ENCODE data around the gene TNP1. TPM values are rescaled to one million over a fixed set of nuclear protein-coding genes. Genes with fewer than 3 reads are reported as not detected.
A peak's percentile ranks its signal among the peaks of the same experiment; 100 is the strongest.

The TNP1 gene
- polyA plus RNA-seq, 4 donors, result not detected

DNA sequence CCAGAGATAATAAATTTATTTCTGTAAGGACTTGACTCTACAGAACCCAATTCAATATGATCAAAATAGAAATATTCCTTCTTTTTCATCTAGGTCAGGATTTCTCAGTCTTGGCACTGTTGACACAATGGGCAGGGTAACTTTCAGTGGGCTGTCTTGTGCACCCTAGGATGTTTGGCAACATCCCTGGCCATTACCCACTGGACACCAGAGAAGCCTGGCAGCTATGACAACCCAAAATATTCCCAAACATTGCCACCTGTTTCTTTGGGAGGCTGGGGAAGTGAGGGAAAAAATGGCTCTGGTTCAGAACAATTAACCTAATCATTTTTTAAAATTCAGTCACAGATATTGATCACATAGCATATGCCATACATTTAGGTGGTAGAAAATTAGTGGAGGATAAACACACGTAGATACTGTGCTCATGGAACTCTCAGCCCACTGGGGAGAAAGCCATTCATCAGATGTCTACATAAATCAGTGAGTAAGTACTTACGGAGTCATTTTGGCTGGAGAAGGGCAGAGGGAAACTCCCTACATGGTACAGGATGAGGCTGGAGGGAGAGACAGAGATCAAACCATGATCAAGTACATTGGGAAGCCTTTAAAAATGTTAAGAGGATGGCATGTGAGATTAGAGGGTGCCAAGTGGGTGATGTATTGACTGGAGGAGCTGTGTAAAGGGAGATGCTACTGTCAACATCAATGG is 718 bp upstream of the TNP1 start:
- no peak for FAIRE-seq
- 70 to 80% (median 72%) methylated on average over 2 of the region's 2 CpGs for WGBS, 3 donors
- H3K4me1 ChIP-seq (ENCODE audit: control insufficient read depth in 3 of 3, insufficient read depth in 2 of 3, low read depth in 1 of 3, low read length in 2 of 3), result peaks cover 0 to 38% (median 0%) of the 10 kb centered on the region in 3 donors

DNA sequence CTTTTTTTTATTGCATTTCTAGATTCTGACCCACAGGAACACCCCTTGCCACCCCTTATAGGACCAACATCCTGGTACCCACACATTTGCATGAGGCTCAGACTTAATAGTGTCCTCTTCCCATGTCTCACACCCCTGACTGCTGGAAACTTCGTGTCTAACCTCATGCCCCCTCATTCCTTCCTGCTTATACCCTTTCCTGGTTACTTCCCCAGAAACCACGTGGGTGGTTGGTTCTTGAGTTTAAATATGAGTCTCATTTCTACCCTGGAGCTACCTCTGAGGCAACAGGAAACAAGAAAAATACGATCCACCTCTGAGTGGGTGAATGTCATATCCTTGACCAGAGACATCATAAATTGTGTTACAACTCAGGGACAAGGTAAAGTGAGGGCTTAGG is 1.6 kb downstream of the TNP1 start:
- H3K4me3 ChIP-seq (ENCODE audit: low read depth in 1 of 3, low read length in 3 of 3), result no peak overlapping the region
- H3K4me1 ChIP-seq (ENCODE audit: control insufficient read depth in 3 of 3, insufficient read depth in 2 of 3, low read depth in 1 of 3, low read length in 2 of 3), result peaks cover 0 to 27% (median 0%) of the 10 kb centered on the region in 3 donors
- no peaks in the 10 kb centered on the region for H3K36me3 ChIP-seq (ENCODE audit: control insufficient read depth in 3 of 3, insufficient read depth in 2 of 3, low read depth in 1 of 3, low read length in 3 of 3)
- FAIRE-seq (no peak), DNase-seq (no peak)
- H3K9me3 ChIP-seq (ENCODE audit: control insufficient read depth in 2 of 2, insufficient read depth in 1 of 2, low read depth in 1 of 2, low read length in 1 of 2), result no peaks in the 10 kb centered on the region
- H3K27ac ChIP-seq (ENCODE audit: low read depth in 1 of 3, low read length in 2 of 3), result no peak overlapping the region
- WGBS, 3 donors, result 54 to 58% (median 57%) methylated on average over 3 of the region's 3 CpGs
- no peaks in the 10 kb centered on the region for H3K27me3 ChIP-seq (ENCODE audit: control insufficient read depth in 3 of 3, insufficient read depth in 3 of 3, low read length in 3 of 3)

More for the DNA sequence above, 718 bp upstream of the TNP1 start:
- Histone ChIP-seq H3K9me3 (ENCODE audit: control insufficient read depth in 2 of 2, insufficient read depth in 1 of 2, low read depth in 1 of 2, low read length in 1 of 2) (no peaks in the 10 kb centered on the region), H3K27ac (ENCODE audit: low read depth in 1 of 3, low read length in 2 of 3) (no peak overlapping the region), H3K4me3 (ENCODE audit: low read depth in 1 of 3, low read length in 3 of 3) (no peak overlapping the region), H3K27me3 (ENCODE audit: control insufficient read depth in 3 of 3, insufficient read depth in 3 of 3, low read length in 3 of 3) (no peaks in the 10 kb centered on the region), H3K36me3 (ENCODE audit: control insufficient read depth in 3 of 3, insufficient read depth in 2 of 3, low read depth in 1 of 3, low read length in 3 of 3) (no peaks in the 10 kb centered on the region)
- DNase-seq, result no peak

DNA sequence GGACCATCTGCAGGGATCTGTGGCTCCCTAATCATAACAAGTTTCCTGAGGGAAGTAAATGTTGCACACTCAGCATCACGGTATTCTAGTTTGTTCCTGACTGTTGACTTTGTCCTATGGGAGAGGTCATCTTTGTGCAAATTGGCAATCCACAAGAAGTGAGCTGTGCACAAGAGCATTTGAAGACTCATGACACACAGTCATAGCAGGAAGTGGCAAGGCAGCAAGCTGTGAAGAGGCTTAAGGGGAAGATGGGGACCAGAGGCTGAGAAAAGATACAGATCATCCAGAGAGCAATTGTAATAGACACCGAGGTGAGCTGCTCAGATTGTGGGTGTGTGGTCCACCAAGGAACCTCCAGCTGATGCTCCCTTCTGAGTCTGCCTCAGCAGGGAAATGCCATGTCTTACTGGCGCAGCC is 2.7 kb downstream of the TNP1 start:
- Histone ChIP-seq H3K9me3 (ENCODE audit: control insufficient read depth in 2 of 2, insufficient read depth in 1 of 2, low read depth in 1 of 2, low read length in 1 of 2) (no peaks in the 10 kb centered on the region), H3K4me1 (ENCODE audit: control insufficient read depth in 3 of 3, insufficient read depth in 2 of 3, low read depth in 1 of 3, low read length in 2 of 3) (peaks cover 0 to 26% (median 0%) of the 10 kb centered on the region in 3 donors), H3K36me3 (ENCODE audit: control insufficient read depth in 3 of 3, insufficient read depth in 2 of 3, low read depth in 1 of 3, low read length in 3 of 3) (no peaks in the 10 kb centered on the region), H3K27me3 (ENCODE audit: control insufficient read depth in 3 of 3, insufficient read depth in 3 of 3, low read length in 3 of 3) (no peaks in the 10 kb centered on the region), H3K27ac (ENCODE audit: low read depth in 1 of 3, low read length in 2 of 3) (peak overlapping the region in 1 of 3 donors; percentile 69), H3K4me3 (ENCODE audit: low read depth in 1 of 3, low read length in 3 of 3) (no peak overlapping the region)
- no peak for FAIRE-seq
- peak; percentile 29 to 80 for DNase-seq
- 52 to 67% (median 58%) methylated on average over 3 of the region's 3 CpGs for WGBS, 3 donors

DNA sequence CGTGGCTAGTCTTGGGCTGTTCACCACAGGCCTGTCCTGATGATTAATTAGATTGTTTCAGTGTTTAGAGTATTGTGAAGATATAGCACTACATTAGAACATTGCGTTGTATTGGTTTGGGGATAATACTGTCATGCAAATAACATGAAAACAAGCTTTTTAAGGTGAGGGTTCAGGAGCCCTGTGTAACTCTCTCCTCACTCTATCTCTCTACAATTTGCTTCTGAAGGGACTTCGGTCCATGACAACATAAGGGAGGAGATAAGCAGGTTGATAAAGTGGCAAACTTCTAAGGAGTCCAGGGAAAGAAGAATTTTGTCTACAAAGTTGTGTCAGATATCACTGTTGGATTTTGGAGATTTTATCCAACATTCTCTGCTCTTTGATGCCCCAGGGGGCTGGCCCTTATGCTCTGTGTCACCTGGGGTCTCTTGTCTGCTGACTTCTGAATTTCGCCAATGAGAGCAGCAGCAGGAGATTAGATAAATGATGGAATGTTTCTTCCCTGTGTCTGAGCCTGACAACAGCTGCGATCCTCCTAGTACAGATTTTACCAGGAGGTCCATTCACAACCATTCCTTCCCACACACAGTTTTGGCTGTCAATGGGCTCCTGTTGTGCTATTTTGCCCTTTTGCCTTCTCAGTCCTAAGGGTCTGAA is 3.3 kb downstream of the TNP1 start:
- Histone ChIP-seq H3K4me1 (ENCODE audit: control insufficient read depth in 3 of 3, insufficient read depth in 2 of 3, low read depth in 1 of 3, low read length in 2 of 3) (peaks cover 0 to 28% (median 0%) of the 10 kb centered on the region in 3 donors), H3K36me3 (ENCODE audit: control insufficient read depth in 3 of 3, insufficient read depth in 2 of 3, low read depth in 1 of 3, low read length in 3 of 3) (no peaks in the 10 kb centered on the region), H3K9me3 (ENCODE audit: control insufficient read depth in 2 of 2, insufficient read depth in 1 of 2, low read depth in 1 of 2, low read length in 1 of 2) (no peaks in the 10 kb centered on the region), H3K4me3 (ENCODE audit: low read depth in 1 of 3, low read length in 3 of 3) (no peak overlapping the region), H3K27me3 (ENCODE audit: control insufficient read depth in 3 of 3, insufficient read depth in 3 of 3, low read length in 3 of 3) (no peaks in the 10 kb centered on the region), H3K27ac (ENCODE audit: low read depth in 1 of 3, low read length in 2 of 3) (peak overlapping the region in 1 of 3 donors; percentile 69)
- no peak for FAIRE-seq
- whole genome bisulfite sequencing, 3 donors, result 37 to 62% (median 39%) methylated on average over 5 of the region's 5 CpGs
- DNase-seq, result peak; percentile 25 to 70

DNA sequence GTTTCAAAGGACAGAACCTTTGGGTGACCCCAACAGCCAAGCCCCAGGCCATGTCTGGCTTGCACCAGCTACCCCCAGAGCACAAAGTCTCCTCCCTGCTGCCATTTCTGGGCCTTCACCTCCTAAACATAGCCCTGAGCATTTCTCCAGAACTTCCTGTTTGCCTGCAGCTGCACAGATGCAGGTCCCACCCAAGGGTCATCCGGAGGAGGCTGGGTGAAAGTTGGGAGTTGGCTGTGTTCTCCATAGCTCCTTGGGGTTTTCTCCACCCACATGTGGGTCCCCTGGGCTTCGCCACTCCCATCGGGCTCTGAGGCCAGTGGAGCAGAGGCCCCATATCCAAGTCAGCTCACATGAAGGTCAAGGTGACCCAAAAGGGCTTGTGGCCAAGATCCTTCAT is 4.3 kb downstream of the TNP1 start:
- no peaks in the 10 kb centered on the region for H3K27me3 ChIP-seq (ENCODE audit: control insufficient read depth in 3 of 3, insufficient read depth in 3 of 3, low read length in 3 of 3)
- FAIRE-seq (no peak), DNase-seq (no peak)
- no peak overlapping the region for H3K27ac ChIP-seq (ENCODE audit: low read depth in 1 of 3, low read length in 2 of 3)
- no peak overlapping the region for H3K4me3 ChIP-seq (ENCODE audit: low read depth in 1 of 3, low read length in 3 of 3)
- no peaks in the 10 kb centered on the region for H3K9me3 ChIP-seq (ENCODE audit: control insufficient read depth in 2 of 2, insufficient read depth in 1 of 2, low read depth in 1 of 2, low read length in 1 of 2)
- 82 to 88% (median 84%) methylated on average over 3 of the region's 3 CpGs for WGBS, 3 donors
- H3K36me3 ChIP-seq (ENCODE audit: control insufficient read depth in 3 of 3, insufficient read depth in 2 of 3, low read depth in 1 of 3, low read length in 3 of 3), result no peaks in the 10 kb centered on the region
- peaks cover 0 to 32% (median 0%) of the 10 kb centered on the region in 3 donors for H3K4me1 ChIP-seq (ENCODE audit: control insufficient read depth in 3 of 3, insufficient read depth in 2 of 3, low read depth in 1 of 3, low read length in 2 of 3)

DNA sequence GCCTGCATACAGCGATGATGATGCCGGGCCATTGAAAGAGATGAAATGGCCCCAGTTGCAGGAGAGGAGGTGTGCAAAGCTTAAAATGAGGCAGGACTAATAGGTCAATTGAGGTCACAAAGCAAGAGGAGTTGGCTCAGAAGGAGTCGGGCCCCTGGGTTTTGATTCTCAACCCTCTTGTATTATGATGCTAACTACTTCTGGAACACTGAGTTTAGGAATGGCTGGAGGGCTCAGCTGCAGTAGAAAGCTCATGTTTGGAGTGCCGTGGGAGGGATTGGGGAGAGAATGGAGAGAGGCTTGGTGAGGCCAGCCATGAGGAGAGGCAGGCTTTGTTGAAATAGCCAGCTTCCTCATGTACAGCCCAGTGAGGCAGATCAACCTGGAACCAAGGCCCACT is 4.8 kb downstream of the TNP1 start:
- DNase-seq (no peak), FAIRE-seq (no peak)
- 95 to 99% (median 96%) methylated on average over 4 of the region's 4 CpGs for WGBS, 3 donors

DNA sequence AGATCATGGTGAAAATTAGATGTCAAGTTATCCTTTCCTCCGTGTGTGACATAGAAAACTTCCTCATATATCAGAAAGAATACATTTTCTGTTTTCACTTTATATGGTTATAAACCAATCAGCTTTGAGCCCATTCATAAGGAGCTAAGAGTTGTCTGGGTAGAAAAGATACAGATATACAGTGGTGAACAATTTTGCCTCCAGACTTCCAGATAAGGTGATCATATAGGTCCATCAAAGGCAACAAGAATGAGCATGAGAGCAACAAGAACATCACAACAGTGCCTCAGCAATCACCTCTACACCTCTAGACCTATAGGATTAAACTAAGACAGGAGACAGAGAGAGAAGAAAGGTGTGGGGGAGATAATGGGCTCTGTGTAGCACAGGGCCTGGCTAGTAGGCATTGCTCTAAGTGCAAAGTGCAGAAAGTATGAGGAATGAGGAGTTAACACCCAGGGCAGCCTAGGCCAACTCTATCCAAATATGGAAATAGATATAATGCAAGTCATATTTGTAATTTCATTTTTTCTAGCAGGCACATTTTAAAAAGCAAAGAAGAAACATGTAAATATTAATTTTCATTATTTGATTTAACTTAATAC is 8.3 kb downstream of the TNP1 start:
- DNase-seq (peak in 1 of 2 donors; percentile 61), FAIRE-seq (no peak)
- Histone ChIP-seq H3K9me3 (ENCODE audit: control insufficient read depth in 2 of 2, insufficient read depth in 1 of 2, low read depth in 1 of 2, low read length in 1 of 2) (no peaks in the 10 kb centered on the region), H3K4me3 (ENCODE audit: low read depth in 1 of 3, low read length in 3 of 3) (no peak overlapping the region), H3K27ac (ENCODE audit: low read depth in 1 of 3, low read length in 2 of 3) (peak overlapping the region in 1 of 3 donors; percentile 52), H3K4me1 (ENCODE audit: control insufficient read depth in 3 of 3, insufficient read depth in 2 of 3, low read depth in 1 of 3, low read length in 2 of 3) (peaks cover 0 to 20% (median 0%) of the 10 kb centered on the region in 3 donors), H3K27me3 (ENCODE audit: control insufficient read depth in 3 of 3, insufficient read depth in 3 of 3, low read length in 3 of 3) (no peaks in the 10 kb centered on the region), H3K36me3 (ENCODE audit: control insufficient read depth in 3 of 3, insufficient read depth in 2 of 3, low read depth in 1 of 3, low read length in 3 of 3) (no peaks in the 10 kb centered on the region)
- 29 to 58% (median 53%) methylated on average over 1 of the region's 1 CpG for WGBS, 3 donors

More for the DNA sequence above, 4.8 kb downstream of the TNP1 start:
- no peaks in the 10 kb centered on the region for H3K9me3 ChIP-seq (ENCODE audit: control insufficient read depth in 2 of 2, insufficient read depth in 1 of 2, low read depth in 1 of 2, low read length in 1 of 2)
- H3K4me1 ChIP-seq (ENCODE audit: control insufficient read depth in 3 of 3, insufficient read depth in 2 of 3, low read depth in 1 of 3, low read length in 2 of 3), result peaks cover 0 to 32% (median 0%) of the 10 kb centered on the region in 3 donors
- H3K27ac ChIP-seq (ENCODE audit: low read depth in 1 of 3, low read length in 2 of 3), result no peak overlapping the region
- no peaks in the 10 kb centered on the region for H3K27me3 ChIP-seq (ENCODE audit: control insufficient read depth in 3 of 3, insufficient read depth in 3 of 3, low read length in 3 of 3)
- H3K36me3 ChIP-seq (ENCODE audit: control insufficient read depth in 3 of 3, insufficient read depth in 2 of 3, low read depth in 1 of 3, low read length in 3 of 3), result no peaks in the 10 kb centered on the region
- H3K4me3 ChIP-seq (ENCODE audit: low read depth in 1 of 3, low read length in 3 of 3), result no peak overlapping the region

DNA sequence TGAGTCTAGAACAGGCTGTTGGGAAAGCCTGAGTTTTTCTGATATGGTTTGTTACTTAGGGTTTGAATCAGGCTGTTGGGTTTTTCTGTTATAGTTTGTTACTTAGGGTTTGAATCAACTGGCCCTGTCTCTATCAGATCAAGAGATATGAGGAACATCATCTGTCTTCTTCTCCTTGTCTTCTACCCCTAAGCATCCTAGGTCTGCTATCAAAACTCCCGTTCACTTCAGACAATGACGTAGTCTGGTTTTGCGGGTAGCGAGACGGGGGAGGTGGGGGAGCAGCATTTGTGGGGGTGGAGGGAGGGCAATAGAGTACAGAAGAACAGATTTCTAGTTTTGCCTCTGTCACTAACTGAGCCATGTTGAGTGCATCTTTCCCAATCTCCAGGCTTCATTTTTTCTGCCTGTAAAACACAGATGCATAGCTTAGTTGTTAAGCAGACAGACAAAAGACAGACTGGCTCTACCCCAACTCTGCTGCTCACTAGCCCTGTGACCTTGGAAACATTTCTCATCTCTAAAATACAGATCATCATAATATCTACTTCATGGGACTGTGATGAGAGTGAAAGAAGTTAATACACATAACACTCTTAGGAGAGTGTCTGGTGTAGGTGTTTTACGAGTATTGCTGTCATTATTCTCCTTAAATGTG is 9.1 kb downstream of the TNP1 start:
- Histone ChIP-seq H3K27ac (ENCODE audit: low read depth in 1 of 3, low read length in 2 of 3) (peak overlapping the region in 1 of 3 donors; percentile 52), H3K27me3 (ENCODE audit: control insufficient read depth in 3 of 3, insufficient read depth in 3 of 3, low read length in 3 of 3) (no peaks in the 10 kb centered on the region), H3K36me3 (ENCODE audit: control insufficient read depth in 3 of 3, insufficient read depth in 2 of 3, low read depth in 1 of 3, low read length in 3 of 3) (no peaks in the 10 kb centered on the region), H3K9me3 (ENCODE audit: control insufficient read depth in 2 of 2, insufficient read depth in 1 of 2, low read depth in 1 of 2, low read length in 1 of 2) (no peaks in the 10 kb centered on the region), H3K4me3 (ENCODE audit: low read depth in 1 of 3, low read length in 3 of 3) (no peak overlapping the region), H3K4me1 (ENCODE audit: control insufficient read depth in 3 of 3, insufficient read depth in 2 of 3, low read depth in 1 of 3, low read length in 2 of 3) (peaks cover 0 to 12% (median 0%) of the 10 kb centered on the region in 3 donors)
- no peak for FAIRE-seq
- no peak for DNase-seq
- 86 to 88% (median 88%) methylated on average over 6 of the region's 6 CpGs for WGBS, 3 donors
